Measurements from ENCODE around the gene TBX6. TPM values are rescaled to one million over a fixed set of nuclear protein-coding genes. Genes with fewer than 3 reads are reported as not detected.

The TBX6 gene
- total RNA-seq, 1 donor from 2014 or later: 0.55 TPM

GRCh38 chr16:30104090-30104489 lies 12.4 kb upstream of the TBX6 start:
- Mint-ChIP-seq H3K36me3 (ENCODE audit: low read depth) (peaks cover 16% of the 10 kb centered on the region), H3K27me3 (ENCODE audit: low read depth) (no peaks in the 10 kb centered on the region), H3K4me3 (ENCODE audit: unreplicated experiment) (no peak overlapping the region), H3K4me1 (ENCODE audit: low read depth) (no peaks in the 10 kb centered on the region), H3K9me3 (ENCODE audit: low read depth) (no peaks in the 10 kb centered on the region), H3K27ac (ENCODE audit: unreplicated experiment) (no peak overlapping the region)
- DNase-seq (ENCODE audit: low spot score): no peak
- TF ChIP-seq CTCF (IDR thresholded peaks at IDR 0.05): no peak

- peak overlapping the region; percentile 95 for H3K27ac Mint-ChIP-seq (ENCODE audit: unreplicated experiment)
- peaks cover 2% of the 10 kb centered on the region for H3K36me3 Mint-ChIP-seq (ENCODE audit: low read depth)
- H3K27me3 Mint-ChIP-seq (ENCODE audit: low read depth): no peaks in the 10 kb centered on the region
- no peak for DNase-seq (ENCODE audit: low spot score)
- peak overlapping the region; percentile 82 for H3K4me3 Mint-ChIP-seq (ENCODE audit: unreplicated experiment)
- H3K9me3 Mint-ChIP-seq (ENCODE audit: low read depth): peaks cover 3% of the 10 kb centered on the region
- H3K4me1 Mint-ChIP-seq (ENCODE audit: low read depth): peaks cover 29% of the 10 kb centered on the region
- no peak for TF ChIP-seq CTCF (IDR thresholded peaks at IDR 0.05)
These were observed 5.3 kb upstream of the TBX6 start for GRCh38 chr16:30096862-30097563.

GRCh38 chr16:30096105-30096861 lies 4.6 kb upstream of the TBX6 start, which contains the start of gene YPEL3:
TSS of gene YPEL3 (minus strand) at chr16:30096213. CDS start at chr16:30095482, 731 bp downstream.
- H3K9me3 Mint-ChIP-seq (ENCODE audit: low read depth): peaks cover 3% of the 10 kb centered on the region
- no peak for TF ChIP-seq CTCF (IDR thresholded peaks at IDR 0.05)
- H3K27ac Mint-ChIP-seq (ENCODE audit: unreplicated experiment): peak within 1 kb of the TSS; percentile 95
- no peak for DNase-seq (ENCODE audit: low spot score)
- H3K36me3 Mint-ChIP-seq (ENCODE audit: low read depth): peaks cover 2% of the 10 kb centered on the region
- peaks cover 34% of the 10 kb centered on the region for H3K4me1 Mint-ChIP-seq (ENCODE audit: low read depth)
- no peaks in the 10 kb centered on the region for H3K27me3 Mint-ChIP-seq (ENCODE audit: low read depth)
- H3K4me3 Mint-ChIP-seq (ENCODE audit: unreplicated experiment): peak within 1 kb of the TSS; percentile 82

GRCh38 chr16:30095166-30096078 lies 3.7 kb upstream of the TBX6 start:
- no peak for DNase-seq (ENCODE audit: low spot score)
- Mint-ChIP-seq H3K4me3 (ENCODE audit: unreplicated experiment) (peak overlapping the region; percentile 75), H3K36me3 (ENCODE audit: low read depth) (peaks cover 2% of the 10 kb centered on the region), H3K4me1 (ENCODE audit: low read depth) (peaks cover 35% of the 10 kb centered on the region), H3K27me3 (ENCODE audit: low read depth) (no peaks in the 10 kb centered on the region), H3K27ac (ENCODE audit: unreplicated experiment) (peak overlapping the region; percentile 79), H3K9me3 (ENCODE audit: low read depth) (peaks cover 3% of the 10 kb centered on the region)
- no peak for TF ChIP-seq CTCF (IDR thresholded peaks at IDR 0.05)
